Activated gamma-delta T cell treated with Interleukin-2 at 50 U/mL for 16 hours (primary cell): ENCODE data around the gene PPP1R9B.

Experiments used
- DNase-seq: peaks from one replicate; pipeline ENCODE4 v3.0.0-alpha.2; 2020

PPP1R9B gene, protein sequence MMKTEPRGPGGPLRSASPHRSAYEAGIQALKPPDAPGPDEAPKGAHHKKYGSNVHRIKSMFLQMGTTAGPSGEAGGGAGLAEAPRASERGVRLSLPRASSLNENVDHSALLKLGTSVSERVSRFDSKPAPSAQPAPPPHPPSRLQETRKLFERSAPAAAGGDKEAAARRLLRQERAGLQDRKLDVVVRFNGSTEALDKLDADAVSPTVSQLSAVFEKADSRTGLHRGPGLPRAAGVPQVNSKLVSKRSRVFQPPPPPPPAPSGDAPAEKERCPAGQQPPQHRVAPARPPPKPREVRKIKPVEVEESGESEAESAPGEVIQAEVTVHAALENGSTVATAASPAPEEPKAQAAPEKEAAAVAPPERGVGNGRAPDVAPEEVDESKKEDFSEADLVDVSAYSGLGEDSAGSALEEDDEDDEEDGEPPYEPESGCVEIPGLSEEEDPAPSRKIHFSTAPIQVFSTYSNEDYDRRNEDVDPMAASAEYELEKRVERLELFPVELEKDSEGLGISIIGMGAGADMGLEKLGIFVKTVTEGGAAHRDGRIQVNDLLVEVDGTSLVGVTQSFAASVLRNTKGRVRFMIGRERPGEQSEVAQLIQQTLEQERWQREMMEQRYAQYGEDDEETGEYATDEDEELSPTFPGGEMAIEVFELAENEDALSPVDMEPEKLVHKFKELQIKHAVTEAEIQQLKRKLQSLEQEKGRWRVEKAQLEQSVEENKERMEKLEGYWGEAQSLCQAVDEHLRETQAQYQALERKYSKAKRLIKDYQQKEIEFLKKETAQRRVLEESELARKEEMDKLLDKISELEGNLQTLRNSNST

DNA sequence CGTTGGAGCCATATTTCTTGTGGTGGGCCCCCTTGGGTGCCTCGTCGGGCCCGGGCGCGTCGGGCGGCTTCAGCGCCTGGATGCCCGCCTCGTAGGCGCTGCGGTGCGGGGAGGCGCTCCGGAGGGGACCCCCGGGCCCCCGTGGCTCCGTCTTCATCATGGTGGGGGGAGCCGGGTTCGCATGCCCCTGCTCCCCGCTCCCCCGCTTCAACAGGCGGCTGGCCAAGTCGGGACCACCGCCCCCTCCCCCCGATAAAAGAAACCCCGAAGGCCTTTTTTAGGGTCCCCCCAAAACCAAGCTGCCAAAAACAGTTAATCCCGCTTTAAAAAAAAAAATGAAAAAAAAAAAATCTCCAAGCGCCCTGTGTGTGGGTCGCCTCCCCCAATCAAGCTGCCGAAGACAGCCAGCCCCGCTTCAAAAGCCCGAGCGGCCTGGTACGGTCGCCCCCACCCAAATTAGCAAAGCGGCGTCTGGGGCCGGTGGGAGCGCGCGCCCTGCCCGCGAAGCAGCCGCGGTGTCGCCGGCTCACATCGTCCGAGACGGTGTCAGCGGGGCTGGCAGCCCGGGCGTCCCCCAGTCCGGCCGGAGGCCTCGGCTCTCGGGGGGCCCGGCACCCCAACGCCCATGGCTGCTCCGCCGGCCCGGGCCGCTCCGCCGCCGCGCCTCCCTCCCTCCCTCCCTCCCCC, at the start of gene PPP1R9B:
Gene PPP1R9B, minus strand, starts transcription at position 324 of the 687 bp plus-strand sequence. Its CDS starts 164 bp downstream, at position 160.
- DNase-seq: no peak

- peak; percentile 58 for DNase-seq
Measured at GRCh38 chr17:50199803-50200456, 49.5 kb upstream of the PPP1R9B start.

GRCh38 chr17:50199211-50199802, 48.8 kb upstream of the PPP1R9B start:
- no peak for DNase-seq

GRCh38 chr17:50198026-50198669, 47.7 kb upstream of the PPP1R9B start:
- peak; percentile 50 for DNase-seq

GRCh38 chr17:50196826-50197225, 46.3 kb upstream of the PPP1R9B start:
- no peak for DNase-seq

- no peak for DNase-seq
Measured at GRCh38 chr17:50196036-50196435, 45.6 kb upstream of the PPP1R9B start.

GRCh38 chr17:50194934-50195865, 44.7 kb upstream of the PPP1R9B start:
- DNase-seq: no peak

DNA sequence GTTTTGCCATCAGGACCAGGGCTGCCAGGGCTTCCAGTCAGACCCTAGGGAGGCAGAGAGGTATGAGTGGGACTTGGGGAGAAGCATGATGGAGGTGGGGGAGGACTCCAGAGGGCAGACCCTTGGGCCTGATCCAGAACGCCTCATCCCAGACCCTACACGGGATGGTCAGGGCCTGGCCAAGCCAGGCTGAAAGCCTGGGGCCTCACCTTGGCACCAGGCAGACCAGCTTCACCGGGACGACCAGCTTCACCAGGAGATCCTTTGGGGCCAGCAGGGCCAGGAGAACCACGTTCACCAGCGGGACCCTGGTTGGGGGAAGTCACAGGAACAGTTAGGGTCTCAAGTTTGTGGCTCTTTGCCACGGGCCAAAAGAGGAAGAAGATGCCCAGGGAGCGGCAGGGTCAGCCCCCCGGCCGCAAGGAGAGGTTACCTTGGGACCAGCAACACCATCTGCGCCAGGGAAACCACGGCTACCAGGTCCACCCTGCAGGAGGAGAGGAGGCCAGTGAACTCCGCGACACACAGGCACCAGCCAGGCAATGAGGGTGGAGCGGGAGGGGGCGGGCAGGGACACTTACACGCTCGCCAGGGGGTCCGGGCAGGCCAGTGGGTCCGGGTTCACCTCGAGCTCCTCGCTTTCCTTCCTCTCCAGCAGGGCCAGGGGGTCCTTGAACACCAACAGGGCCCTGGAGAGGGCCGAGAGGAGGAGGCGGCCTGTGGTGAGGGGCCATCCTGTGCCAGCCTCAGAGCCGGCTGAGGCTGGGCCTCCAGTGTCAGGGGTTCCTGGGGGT, 43.9 kb upstream of the PPP1R9B start:
- no peak for DNase-seq

DNA sequence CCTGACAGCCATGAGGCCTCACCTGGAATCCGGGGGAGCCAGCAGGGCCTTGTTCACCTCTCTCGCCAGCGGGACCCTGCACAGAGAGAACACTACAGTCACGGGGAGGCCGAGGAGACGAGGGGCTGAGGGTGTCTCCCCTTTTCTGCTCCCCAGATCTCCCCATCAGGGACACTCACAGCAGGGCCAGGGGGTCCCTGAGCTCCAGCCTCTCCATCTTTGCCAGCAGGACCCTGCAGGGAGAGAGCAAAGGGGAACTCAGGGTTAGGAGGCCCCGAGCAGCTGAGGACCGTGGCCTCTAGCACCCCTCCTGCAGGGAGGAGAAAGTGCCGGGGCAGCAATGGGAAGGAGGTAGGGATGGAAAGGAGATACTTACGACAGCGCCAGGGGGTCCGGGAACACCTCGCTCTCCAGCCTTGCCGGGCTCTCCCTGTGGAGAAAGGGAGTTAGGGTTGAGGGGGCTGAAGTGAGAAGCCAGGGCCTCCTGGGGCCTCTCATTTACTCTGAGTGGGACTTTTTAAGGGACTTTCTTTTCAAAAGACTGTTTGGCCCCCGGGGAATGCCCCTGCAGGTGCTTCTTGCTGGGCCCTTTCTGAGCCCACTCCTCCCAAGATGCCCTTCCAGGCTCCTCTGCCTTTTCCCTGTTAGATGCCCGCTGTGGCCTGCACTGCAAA, 42.3 kb upstream of the PPP1R9B start:
- DNase-seq: no peak

- DNase-seq: no peak
Measured at GRCh38 chr17:50192144-50192617, 41.7 kb upstream of the PPP1R9B start.

GRCh38 chr17:50191359-50192143, 41.1 kb upstream of the PPP1R9B start:
- DNase-seq: no peak

- no peak for DNase-seq
Measured at GRCh38 chr17:50190603-50191358, 40.3 kb upstream of the PPP1R9B start.

GRCh38 chr17:50190293-50190602, 39.8 kb upstream of the PPP1R9B start:
- DNase-seq: no peak

GRCh38 chr17:50189550-50190292, 39.2 kb upstream of the PPP1R9B start:
- DNase-seq: no peak

GRCh38 chr17:50188921-50189549, 38.6 kb upstream of the PPP1R9B start:
- no peak for DNase-seq

- no peak for DNase-seq
Measured at GRCh38 chr17:50188531-50188920, 38.0 kb upstream of the PPP1R9B start.
